Fibroblast of lung (primary cell): Measurements from ENCODE around the gene ATP2B2.

Source experiments
- EZH2 ChIP-seq: IDR thresholded peaks from 2 replicates; pipeline ENCODE4 v1.5.1; 2012; ENCODE audit warnings: low read length, control low read depth, mild to moderate bottlenecking; ENCODE audit errors: missing control alignments
- TF ChIP-seq, protein P1 (sequence below), 2 donors: IDR thresholded peaks in 1 of 2; conservative IDR thresholded peaks in 1 of 2; 1 replicate in 1 of 2; 2 replicates in 1 of 2; pipeline ENCODE4 v1.5.1; 2011 to 2012; ENCODE audit warnings: low read length in 2 of 2, control low read depth in 1 of 2, inconsistent platforms in 1 of 2, low read depth in 1 of 2, mild to moderate bottlenecking in 1 of 2

GRCh38 chr3:10291641-10292040 lies 213.7 kb downstream of the ATP2B2 start:
- TF ChIP-seq, protein P1, sequence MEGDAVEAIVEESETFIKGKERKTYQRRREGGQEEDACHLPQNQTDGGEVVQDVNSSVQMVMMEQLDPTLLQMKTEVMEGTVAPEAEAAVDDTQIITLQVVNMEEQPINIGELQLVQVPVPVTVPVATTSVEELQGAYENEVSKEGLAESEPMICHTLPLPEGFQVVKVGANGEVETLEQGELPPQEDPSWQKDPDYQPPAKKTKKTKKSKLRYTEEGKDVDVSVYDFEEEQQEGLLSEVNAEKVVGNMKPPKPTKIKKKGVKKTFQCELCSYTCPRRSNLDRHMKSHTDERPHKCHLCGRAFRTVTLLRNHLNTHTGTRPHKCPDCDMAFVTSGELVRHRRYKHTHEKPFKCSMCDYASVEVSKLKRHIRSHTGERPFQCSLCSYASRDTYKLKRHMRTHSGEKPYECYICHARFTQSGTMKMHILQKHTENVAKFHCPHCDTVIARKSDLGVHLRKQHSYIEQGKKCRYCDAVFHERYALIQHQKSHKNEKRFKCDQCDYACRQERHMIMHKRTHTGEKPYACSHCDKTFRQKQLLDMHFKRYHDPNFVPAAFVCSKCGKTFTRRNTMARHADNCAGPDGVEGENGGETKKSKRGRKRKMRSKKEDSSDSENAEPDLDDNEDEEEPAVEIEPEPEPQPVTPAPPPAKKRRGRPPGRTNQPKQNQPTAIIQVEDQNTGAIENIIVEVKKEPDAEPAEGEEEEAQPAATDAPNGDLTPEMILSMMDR (conservative IDR thresholded peaks at IDR 0.05 in 1 of 2, IDR thresholded peaks at IDR 0.05 in 1 of 2; ENCODE audit: low read depth in 1 of 2, low read length in 2 of 2), result no peak
- TF ChIP-seq EZH2, result no peak
